Osteocyte (in vitro differentiated cells): ENCODE data around the gene SLC2A14. TPM values are rescaled to one million over a fixed set of nuclear protein-coding genes. Genes with fewer than 3 reads are reported as not detected.

Source experiments
- DNase-seq: peaks from one replicate; pipeline ENCODE4 v3.0.0; 2021; ENCODE audit warnings: mixed read lengths; ENCODE audit not compliant: unreplicated experiment; ENCODE audit errors: extremely low spot score
- H3K27ac Mint-ChIP-seq: one replicate; pipeline ENCODE4 v1.8.0; 2021; ENCODE audit warnings: mild to moderate bottlenecking, mixed read lengths; ENCODE audit not compliant: unreplicated experiment
- H3K27me3 Mint-ChIP-seq: one replicate; pipeline ENCODE4 v1.8.0; 2021; ENCODE audit warnings: mixed read lengths; ENCODE audit not compliant: unreplicated experiment
- H3K36me3 Mint-ChIP-seq: one replicate; pipeline ENCODE4 v1.8.0; 2021; ENCODE audit warnings: mixed read lengths; ENCODE audit not compliant: unreplicated experiment
- H3K4me1 Mint-ChIP-seq: one replicate; pipeline ENCODE4 v1.8.0; 2021; ENCODE audit warnings: mixed read lengths; ENCODE audit not compliant: unreplicated experiment
- H3K4me3 Mint-ChIP-seq: one replicate; pipeline ENCODE4 v1.8.0; 2021; ENCODE audit warnings: mild to moderate bottlenecking, moderate library complexity, mixed read lengths; ENCODE audit not compliant: unreplicated experiment
- H3K9me3 Mint-ChIP-seq: one replicate; pipeline ENCODE4 v1.8.0; 2021; ENCODE audit warnings: mixed read lengths; ENCODE audit not compliant: unreplicated experiment
- total RNA-seq: library from RNA; stranded (reverse); gene quantifications from 2 replicates; pipeline ENCODE4 v1.2.1, GENCODE V29; 2021
- TF ChIP-seq, protein P1 (sequence below): fragments of 200-600 bp; sonication (generic); IDR thresholded peaks from 2 replicates; pipeline ENCODE4 v1.5.0; 2021; ENCODE audit warnings: antibody characterized with exemption, mild to moderate bottlenecking, moderate library complexity

The SLC2A14 gene
- total RNA-seq, 1 donor from 2014 or later, result 1.9 TPM

DNA sequence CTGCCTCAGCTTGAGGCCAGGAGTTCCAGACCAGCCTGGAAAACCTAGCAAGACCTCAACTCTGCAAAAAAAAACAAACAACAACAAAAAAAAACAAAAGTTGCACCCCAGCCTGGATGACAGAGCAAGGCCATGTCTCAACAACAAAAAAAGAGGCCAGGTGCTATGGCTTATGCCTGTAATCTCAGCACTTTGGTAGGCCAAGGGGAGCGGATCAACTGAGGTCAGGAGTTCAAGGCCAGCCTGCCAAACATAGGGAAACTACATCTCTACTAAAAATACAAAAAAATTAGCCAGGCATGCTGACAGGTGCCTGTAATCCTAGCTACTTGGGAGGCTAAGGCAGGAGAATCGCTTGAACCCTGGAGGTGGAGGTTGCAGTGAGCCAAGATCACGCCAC, 6.5 kb upstream of the SLC2A14 start:
- TF ChIP-seq, protein P1, sequence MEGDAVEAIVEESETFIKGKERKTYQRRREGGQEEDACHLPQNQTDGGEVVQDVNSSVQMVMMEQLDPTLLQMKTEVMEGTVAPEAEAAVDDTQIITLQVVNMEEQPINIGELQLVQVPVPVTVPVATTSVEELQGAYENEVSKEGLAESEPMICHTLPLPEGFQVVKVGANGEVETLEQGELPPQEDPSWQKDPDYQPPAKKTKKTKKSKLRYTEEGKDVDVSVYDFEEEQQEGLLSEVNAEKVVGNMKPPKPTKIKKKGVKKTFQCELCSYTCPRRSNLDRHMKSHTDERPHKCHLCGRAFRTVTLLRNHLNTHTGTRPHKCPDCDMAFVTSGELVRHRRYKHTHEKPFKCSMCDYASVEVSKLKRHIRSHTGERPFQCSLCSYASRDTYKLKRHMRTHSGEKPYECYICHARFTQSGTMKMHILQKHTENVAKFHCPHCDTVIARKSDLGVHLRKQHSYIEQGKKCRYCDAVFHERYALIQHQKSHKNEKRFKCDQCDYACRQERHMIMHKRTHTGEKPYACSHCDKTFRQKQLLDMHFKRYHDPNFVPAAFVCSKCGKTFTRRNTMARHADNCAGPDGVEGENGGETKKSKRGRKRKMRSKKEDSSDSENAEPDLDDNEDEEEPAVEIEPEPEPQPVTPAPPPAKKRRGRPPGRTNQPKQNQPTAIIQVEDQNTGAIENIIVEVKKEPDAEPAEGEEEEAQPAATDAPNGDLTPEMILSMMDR, result no peak
- H3K4me1 Mint-ChIP-seq, result no peaks in the 10 kb centered on the region
- H3K36me3 Mint-ChIP-seq, result no peaks in the 10 kb centered on the region
- no peak overlapping the region for H3K4me3 Mint-ChIP-seq
- no peaks in the 10 kb centered on the region for H3K27me3 Mint-ChIP-seq
- no peaks in the 10 kb centered on the region for H3K9me3 Mint-ChIP-seq
- DNase-seq, result no peak
- no peak overlapping the region for H3K27ac Mint-ChIP-seq

DNA sequence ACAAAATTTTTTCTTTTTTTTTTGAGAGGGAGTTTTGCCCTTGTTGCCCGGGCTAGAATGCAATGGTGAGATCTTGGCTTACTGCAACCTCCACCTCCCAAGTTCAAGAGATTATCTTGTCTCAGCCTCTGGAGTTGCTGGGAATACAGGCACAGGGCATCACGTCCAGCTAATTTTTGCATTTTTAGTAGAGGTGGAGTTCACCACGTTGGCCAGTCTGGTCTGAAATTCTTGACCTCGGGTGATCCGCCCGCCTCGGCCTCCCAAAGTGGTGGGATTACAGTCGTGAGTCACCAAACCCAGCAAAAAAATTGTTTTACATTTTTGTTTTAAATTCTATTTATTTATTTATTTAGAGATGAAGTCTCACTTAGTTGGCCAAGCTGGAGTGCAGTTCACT, 4.7 kb upstream of the SLC2A14 start:
- H3K27ac Mint-ChIP-seq, result no peak overlapping the region

DNA sequence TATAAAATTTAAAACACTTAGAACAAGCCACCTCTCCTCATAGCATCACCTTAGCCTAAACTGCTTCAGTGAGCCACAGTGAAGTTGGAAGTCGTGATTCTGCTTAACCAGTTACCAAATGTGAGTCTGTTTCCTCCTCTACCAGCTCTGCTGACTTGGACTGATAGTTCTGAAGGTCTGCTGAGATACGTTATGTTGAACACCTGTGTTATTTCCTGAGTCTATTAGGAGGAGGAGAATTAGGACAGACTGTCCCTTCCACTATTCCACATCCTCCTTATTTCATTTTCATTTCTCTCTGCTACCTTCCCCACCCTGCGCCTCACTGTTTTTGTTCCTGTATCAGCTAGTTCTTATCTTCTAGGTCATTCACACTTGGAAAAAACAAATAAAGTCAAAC, 2.4 kb downstream of the SLC2A14 start:
- Mint-ChIP-seq H3K27me3 (no peaks in the 10 kb centered on the region), H3K36me3 (no peaks in the 10 kb centered on the region), H3K4me3 (no peak overlapping the region), H3K27ac (no peak overlapping the region), H3K9me3 (no peaks in the 10 kb centered on the region), H3K4me1 (no peaks in the 10 kb centered on the region)
- TF ChIP-seq, protein P1, result no peak
- no peak for DNase-seq

More for the DNA sequence above, 4.7 kb upstream of the SLC2A14 start:
- Mint-ChIP-seq H3K36me3 (no peaks in the 10 kb centered on the region), H3K27me3 (no peaks in the 10 kb centered on the region), H3K4me3 (no peak overlapping the region), H3K4me1 (no peaks in the 10 kb centered on the region), H3K9me3 (no peaks in the 10 kb centered on the region)
- no peak for DNase-seq
- TF ChIP-seq, protein P1, result no peak

DNA sequence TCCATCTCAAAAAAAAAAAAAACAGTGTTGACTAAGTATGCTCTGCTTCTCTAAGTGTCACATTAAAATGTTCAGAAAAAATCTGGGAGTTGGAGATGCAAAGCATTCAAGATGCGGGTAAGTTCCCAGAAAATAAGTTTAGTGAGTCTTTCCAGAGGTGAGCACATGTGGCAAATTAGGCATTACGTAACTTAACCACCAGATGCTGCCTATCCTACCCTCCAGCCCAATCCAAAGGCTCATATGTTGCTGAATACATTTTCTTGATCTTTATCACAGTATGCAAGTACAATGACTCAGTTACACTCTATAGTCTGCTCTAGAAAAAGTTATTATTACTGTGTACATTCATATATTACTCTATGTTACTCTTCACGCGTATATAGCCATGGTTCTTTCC, 3.6 kb downstream of the SLC2A14 start:
- peaks cover 3% of the 10 kb centered on the region for H3K4me1 Mint-ChIP-seq
- no peaks in the 10 kb centered on the region for H3K27me3 Mint-ChIP-seq
- TF ChIP-seq, protein P1, result no peak
- H3K9me3 Mint-ChIP-seq, result no peaks in the 10 kb centered on the region
- no peak overlapping the region for H3K4me3 Mint-ChIP-seq
- no peaks in the 10 kb centered on the region for H3K36me3 Mint-ChIP-seq
- no peak overlapping the region for H3K27ac Mint-ChIP-seq
- no peak for DNase-seq

DNA sequence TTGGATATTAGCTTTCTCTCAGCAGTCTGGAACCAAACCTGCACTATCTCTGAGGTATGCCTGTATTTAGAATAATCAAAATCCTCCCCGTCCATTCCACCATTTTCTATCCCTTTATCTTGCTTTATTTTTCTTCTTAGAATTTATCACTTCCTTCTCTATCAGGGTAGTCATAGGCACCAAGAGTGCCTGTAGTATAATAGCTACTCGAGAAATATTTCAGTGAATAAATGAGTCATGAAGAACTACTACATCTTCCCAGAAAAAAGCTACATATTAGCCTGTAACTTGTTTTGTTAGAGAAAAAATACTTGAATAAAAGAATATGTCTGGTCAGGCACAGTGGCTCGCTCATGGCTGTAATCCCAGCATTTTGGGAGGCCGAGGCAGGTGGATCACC, 4.3 kb downstream of the SLC2A14 start:
- Mint-ChIP-seq H3K4me1 (peaks cover 4% of the 10 kb centered on the region), H3K9me3 (no peaks in the 10 kb centered on the region), H3K27me3 (no peaks in the 10 kb centered on the region), H3K4me3 (no peak overlapping the region), H3K36me3 (no peaks in the 10 kb centered on the region), H3K27ac (no peak overlapping the region)
- DNase-seq, result no peak
- TF ChIP-seq, protein P1, result no peak
